Measurements from ENCODE around the gene LONP1. TPM values are rescaled to one million over a fixed set of nuclear protein-coding genes. Genes with fewer than 3 reads are reported as not detected.
A peak's percentile ranks its signal among the peaks of the same experiment; 100 is the strongest.

The LONP1 gene
- polyA plus RNA-seq, 1 experiment, result 77.4 TPM

GRCh38 chr19:5694167-5694955, 25.6 kb downstream of the LONP1 start:
- Histone ChIP-seq H3K27me3 (ENCODE audit: control insufficient read depth, insufficient read depth, low read length) (no peaks in the 10 kb centered on the region), H3K4me3 (ENCODE audit: low read depth, low read length) (no peak overlapping the region), H3K36me3 (ENCODE audit: control insufficient read depth, insufficient read depth, low read length) (peaks cover 71% of the 10 kb centered on the region)
- TF ChIP-seq CTCF (IDR thresholded peaks at IDR 0.05; ENCODE audit: insufficient read depth, low read depth, low read length), result no peak
- CTCF ChIA-PET, result no interaction called here
- POLR2A ChIA-PET, result interaction anchor here (0.5 kb wide), 1 partner anchor 24 kb away, joined by 3 read pairs; no protein-coding TSS in a partner anchor
- DNase-seq (ENCODE audit: low read depth), result no peak

- H3K4me3 ChIP-seq (ENCODE audit: low read depth, low read length), result no peak overlapping the region
- CTCF ChIA-PET, result interaction anchor here (0.5 kb wide), 1 partner anchor 74 kb away, joined by 4 read pairs; no protein-coding TSS in a partner anchor
- no peak for TF ChIP-seq CTCF (IDR thresholded peaks at IDR 0.05; ENCODE audit: insufficient read depth, low read depth, low read length)
- H3K36me3 ChIP-seq (ENCODE audit: control insufficient read depth, insufficient read depth, low read length), result peaks cover 63% of the 10 kb centered on the region
- POLR2A ChIA-PET, result interaction anchor here (0.5 kb wide), 1 partner anchor 25 kb away, joined by 3 read pairs; no protein-coding TSS in a partner anchor
- no peaks in the 10 kb centered on the region for H3K27me3 ChIP-seq (ENCODE audit: control insufficient read depth, insufficient read depth, low read length)
- no peak for DNase-seq (ENCODE audit: low read depth)
Measured at GRCh38 chr19:5693195-5694166, 26.5 kb downstream of the LONP1 start.

- peaks cover 57% of the 10 kb centered on the region for H3K36me3 ChIP-seq (ENCODE audit: control insufficient read depth, insufficient read depth, low read length)
Measured at GRCh38 chr19:5692723-5693194, 27.2 kb downstream of the LONP1 start.

GRCh38 chr19:5691822-5692722, 27.9 kb downstream of the LONP1 start:
- H3K36me3 ChIP-seq (ENCODE audit: control insufficient read depth, insufficient read depth, low read length), result peaks cover 54% of the 10 kb centered on the region
- DNase-seq (ENCODE audit: low read depth), result no peak
- no peak for TF ChIP-seq CTCF (IDR thresholded peaks at IDR 0.05; ENCODE audit: insufficient read depth, low read depth, low read length)
- POLR2A ChIA-PET, result interaction anchor here (0.6 kb wide), 1 partner anchor 94 kb away, joined by 3 read pairs; no protein-coding TSS in a partner anchor
- H3K4me3 ChIP-seq (ENCODE audit: low read depth, low read length), result peak overlapping the region; percentile 78
- H3K27me3 ChIP-seq (ENCODE audit: control insufficient read depth, insufficient read depth, low read length), result no peaks in the 10 kb centered on the region
- CTCF ChIA-PET, result interaction anchor here (1.6 kb wide), 1 partner anchor 21 kb away, joined by 4 read pairs; no protein-coding TSS in a partner anchor

More at GRCh38 chr19:5692723-5693194, 27.2 kb downstream of the LONP1 start:
- no peak for TF ChIP-seq CTCF (IDR thresholded peaks at IDR 0.05; ENCODE audit: insufficient read depth, low read depth, low read length)
- ChIA-PET CTCF (no interaction called here), POLR2A (no interaction called here)
- H3K4me3 ChIP-seq (ENCODE audit: low read depth, low read length), result no peak overlapping the region
- H3K27me3 ChIP-seq (ENCODE audit: control insufficient read depth, insufficient read depth, low read length), result no peaks in the 10 kb centered on the region
- DNase-seq (ENCODE audit: low read depth), result no peak

Measured in BJ (cell line).